Body of pancreas (tissue), 4 donors: ENCODE results near the gene PRR36.
A peak's percentile ranks its signal among the peaks of the same experiment; 100 is the strongest.

Experiments
- POLR2A ChIP-seq, 3 donors: fragments of 450-650 bp; IDR thresholded peaks; one replicate each; pipeline ENCODE4 v1.6.1; 2016; ENCODE audit warnings: antibody characterized with exemption in 3 of 3, mild to moderate bottlenecking in 2 of 3
- TF ChIP-seq, protein P1 (sequence below), 7 experiments: fragments of 450-650 bp in 4 of 7; fragments of 200-600 bp in 3 of 7; sonication (generic) in 3 of 7; IDR thresholded peaks; one replicate each; pipeline ENCODE4 v1.5.1; 2016 to 2019; ENCODE audit warnings: antibody characterized with exemption in 7 of 7

- TF ChIP-seq POLR2A (IDR thresholded peaks at IDR 0.05): peak; percentile 60 to 91 (median 90)
- TF ChIP-seq, protein P1, sequence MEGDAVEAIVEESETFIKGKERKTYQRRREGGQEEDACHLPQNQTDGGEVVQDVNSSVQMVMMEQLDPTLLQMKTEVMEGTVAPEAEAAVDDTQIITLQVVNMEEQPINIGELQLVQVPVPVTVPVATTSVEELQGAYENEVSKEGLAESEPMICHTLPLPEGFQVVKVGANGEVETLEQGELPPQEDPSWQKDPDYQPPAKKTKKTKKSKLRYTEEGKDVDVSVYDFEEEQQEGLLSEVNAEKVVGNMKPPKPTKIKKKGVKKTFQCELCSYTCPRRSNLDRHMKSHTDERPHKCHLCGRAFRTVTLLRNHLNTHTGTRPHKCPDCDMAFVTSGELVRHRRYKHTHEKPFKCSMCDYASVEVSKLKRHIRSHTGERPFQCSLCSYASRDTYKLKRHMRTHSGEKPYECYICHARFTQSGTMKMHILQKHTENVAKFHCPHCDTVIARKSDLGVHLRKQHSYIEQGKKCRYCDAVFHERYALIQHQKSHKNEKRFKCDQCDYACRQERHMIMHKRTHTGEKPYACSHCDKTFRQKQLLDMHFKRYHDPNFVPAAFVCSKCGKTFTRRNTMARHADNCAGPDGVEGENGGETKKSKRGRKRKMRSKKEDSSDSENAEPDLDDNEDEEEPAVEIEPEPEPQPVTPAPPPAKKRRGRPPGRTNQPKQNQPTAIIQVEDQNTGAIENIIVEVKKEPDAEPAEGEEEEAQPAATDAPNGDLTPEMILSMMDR (IDR thresholded peaks at IDR 0.05): peak; percentile 11 to 84 (median 46)
Measured at GRCh38 chr19:7903244-7904073, 29.3 kb upstream of the PRR36 start, which contains the start of gene MAP2K7.
